Spinal cord (tissue), 10 donors: ENCODE results near the gene NPEPL1. TPM values are rescaled to one million over a fixed set of nuclear protein-coding genes. Genes with fewer than 3 reads are reported as not detected.
"Not testable (repeated sequence)": the region's sequence is repeated elsewhere in the genome, so short reads cannot be mapped to it uniquely, and the experiment has no call there.

Experiments
- DNase-seq, 6 donors: peaks; one replicate each; pipeline versions ENCODE4 v3.0.0 to v3.0.0-alpha.2; 2013 to 2015; ENCODE audit warnings: low spot score in 6 of 6, low read depth in 4 of 6
- H3K27ac ChIP-seq: one replicate; pipeline ENCODE4 v1.5.1; 2013; ENCODE audit warnings: low read depth, low read length, control low read depth
- H3K27me3 ChIP-seq: one replicate; pipeline ENCODE4 v1.6.1; 2013; ENCODE audit warnings: low read length; ENCODE audit not compliant: control insufficient read depth, insufficient read depth
- H3K36me3 ChIP-seq: one replicate; pipeline ENCODE4 v1.6.1; 2013; ENCODE audit warnings: low read length; ENCODE audit not compliant: control insufficient read depth, insufficient read depth
- H3K4me1 ChIP-seq: one replicate; pipeline ENCODE4 v1.6.1; 2013; ENCODE audit warnings: low read length; ENCODE audit not compliant: control insufficient read depth, insufficient read depth
- H3K4me3 ChIP-seq: one replicate; pipeline ENCODE4 v1.5.1; 2013; ENCODE audit warnings: low read depth, low read length, control low read depth
- H3K9me3 ChIP-seq: one replicate; pipeline ENCODE4 v1.6.1; 2013; ENCODE audit warnings: low read length; ENCODE audit not compliant: control insufficient read depth, insufficient read depth
- WGBS: methylation state at CpG from one replicate; pipeline ENCODE4 v1.1.5; 2013; ENCODE audit warnings: missing lambda C conversion rate; ENCODE audit not compliant: insufficient coverage; 5-methylcytosine and 5-hydroxymethylcytosine counted together
- polyA plus RNA-seq, 2 donors: library from polyadenylated mRNA; unstranded; fragments of 120-200 nt; gene quantifications; one replicate each; pipeline ENCODE4 v1.2.1, GENCODE V29; 2013; ENCODE audit not compliant: insufficient read length in 2 of 2
- total RNA-seq, 2 donors: library from RNA; depleted of rRNA in 1 of 2; stranded (reverse); fragments of 120-200 nt in 1 of 2; fragments of >200 nt in 1 of 2; gene quantifications; one replicate each; pipeline versions ENCODE4 v1.2.3 to v1.2.4, GENCODE V29; 2013 to 2014
- donor health status: healthy.

The NPEPL1 gene
- total and polyA plus RNA-seq, 4 donors: 10.7 to 56.6 (median 37.1) TPM

GRCh38 chr20:58744836-58745235, 52.2 kb downstream of the NPEPL1 start:
- WGBS: no CpG with 5 or more reads among the region's 1 CpG
- DNase-seq: no peak
- Histone ChIP-seq H3K4me3 (no peak overlapping the region), H3K4me1 (peaks cover 12% of the 10 kb centered on the region), H3K27ac (no peak overlapping the region), H3K27me3 (peaks cover 11% of the 10 kb centered on the region), H3K9me3 (no peaks in the 10 kb centered on the region), H3K36me3 (no peaks in the 10 kb centered on the region)

- Histone ChIP-seq H3K9me3 (no peaks in the 10 kb centered on the region), H3K4me1 (peaks cover 12% of the 10 kb centered on the region), H3K4me3 (no peak overlapping the region), H3K27ac (no peak overlapping the region), H3K36me3 (no peaks in the 10 kb centered on the region), H3K27me3 (peaks cover 11% of the 10 kb centered on the region)
- DNase-seq: no peak
- WGBS: 60% methylated on average over 1 of the region's 1 CpG
Observed at GRCh38 chr20:58745391-58745790, 52.8 kb downstream of the NPEPL1 start.

- peaks cover 11% of the 10 kb centered on the region for H3K27me3 ChIP-seq
- 62% methylated on average over 9 of the region's 11 CpGs for WGBS
- peaks cover 12% of the 10 kb centered on the region for H3K4me1 ChIP-seq
- no peaks in the 10 kb centered on the region for H3K9me3 ChIP-seq
- no peak overlapping the region for H3K27ac ChIP-seq
- H3K4me3 ChIP-seq: no peak overlapping the region
- H3K36me3 ChIP-seq: no peaks in the 10 kb centered on the region
- peak in 2 of 6 donors; percentile 7 to 77 for DNase-seq
Observed at GRCh38 chr20:58746620-58747019, 54.0 kb downstream of the NPEPL1 start.

- 76% methylated on average over 4 of the region's 8 CpGs for WGBS
- no peak overlapping the region for H3K27ac ChIP-seq
- H3K36me3 ChIP-seq: no peaks in the 10 kb centered on the region
- peaks cover 11% of the 10 kb centered on the region for H3K4me1 ChIP-seq
- H3K27me3 ChIP-seq: peaks cover 11% of the 10 kb centered on the region
- no peak for DNase-seq
- H3K9me3 ChIP-seq: no peaks in the 10 kb centered on the region
- no peak overlapping the region for H3K4me3 ChIP-seq
Observed at GRCh38 chr20:58747211-58747610, 54.6 kb downstream of the NPEPL1 start.

- DNase-seq: no peak
- WGBS: 100% methylated on average over 1 of the region's 3 CpGs
- Histone ChIP-seq H3K4me3 (no peak overlapping the region), H3K36me3 (no peaks in the 10 kb centered on the region), H3K4me1 (peaks cover 3% of the 10 kb centered on the region), H3K27me3 (peaks cover 11% of the 10 kb centered on the region), H3K27ac (no peak overlapping the region), H3K9me3 (no peaks in the 10 kb centered on the region)
Observed at GRCh38 chr20:58748618-58749017, 56.0 kb downstream of the NPEPL1 start.

GRCh38 chr20:58749098-58749769, 56.6 kb downstream of the NPEPL1 start:
- Histone ChIP-seq H3K27me3 (peaks cover 11% of the 10 kb centered on the region), H3K4me3 (no peak overlapping the region), H3K27ac (no peak overlapping the region), H3K36me3 (no peaks in the 10 kb centered on the region), H3K9me3 (no peaks in the 10 kb centered on the region), H3K4me1 (peaks cover 3% of the 10 kb centered on the region)
- DNase-seq: no peak
- WGBS: 94% methylated on average over 9 of the region's 11 CpGs

- WGBS: 90% methylated on average over 4 of the region's 5 CpGs
- no peak overlapping the region for H3K4me3 ChIP-seq
- H3K27ac ChIP-seq: no peak overlapping the region
- no peak for DNase-seq
- H3K27me3 ChIP-seq: peaks cover 11% of the 10 kb centered on the region
- no peaks in the 10 kb centered on the region for H3K9me3 ChIP-seq
- H3K4me1 ChIP-seq: peaks cover 3% of the 10 kb centered on the region
- H3K36me3 ChIP-seq: no peaks in the 10 kb centered on the region
Observed at GRCh38 chr20:58749979-58750378, 57.4 kb downstream of the NPEPL1 start.

GRCh38 chr20:58750706-58751105, 58.1 kb downstream of the NPEPL1 start:
- 100% methylated on average over 1 of the region's 2 CpGs for WGBS
- DNase-seq, H3K36me3 ChIP-seq, H3K9me3 ChIP-seq, H3K4me3 ChIP-seq, H3K27me3 ChIP-seq, H3K27ac ChIP-seq, H3K4me1 ChIP-seq: not testable (repeated sequence)

GRCh38 chr20:58751979-58752378, 59.4 kb downstream of the NPEPL1 start:
- H3K4me1 ChIP-seq: no peaks in the 10 kb centered on the region
- DNase-seq: no peak
- no peaks in the 10 kb centered on the region for H3K9me3 ChIP-seq
- 92% methylated on average over 10 of the region's 10 CpGs for WGBS
- H3K27ac ChIP-seq: no peak overlapping the region
- no peak overlapping the region for H3K4me3 ChIP-seq
- no peaks in the 10 kb centered on the region for H3K27me3 ChIP-seq
- no peaks in the 10 kb centered on the region for H3K36me3 ChIP-seq

GRCh38 chr20:58752565-58752964, 60.0 kb downstream of the NPEPL1 start:
- 89% methylated on average over 6 of the region's 6 CpGs for WGBS
- no peak for DNase-seq

More at GRCh38 chr20:58752565-58752964, 60.0 kb downstream of the NPEPL1 start:
- Histone ChIP-seq H3K4me1 (no peaks in the 10 kb centered on the region), H3K27ac (no peak overlapping the region), H3K36me3 (no peaks in the 10 kb centered on the region), H3K4me3 (no peak overlapping the region), H3K9me3 (no peaks in the 10 kb centered on the region), H3K27me3 (no peaks in the 10 kb centered on the region)
